GM23248 (cell line): Measurements from ENCODE around the gene CHST4. TPM values are rescaled to one million over a fixed set of nuclear protein-coding genes. Genes with fewer than 3 reads are reported as not detected.

ENCODE experiments used
- DNase-seq: peaks from one replicate; pipeline ENCODE4 v3.0.0-alpha.2; 2015
- H2AFZ ChIP-seq: fragments of 200-600 bp; sonication (generic); 2 replicates; pipeline ENCODE4 v1.6.1; 2016; ENCODE audit warnings: antibody characterized with exemption
- H3F3A ChIP-seq: fragments of 200-600 bp; sonication (generic); 2 replicates; pipeline ENCODE4 v1.6.1; 2016; ENCODE audit warnings: mild to moderate bottlenecking, antibody characterized with exemption, mixed run types; ENCODE audit not compliant: insufficient read depth
- H3K27ac ChIP-seq: fragments of 200-600 bp; sonication (generic); 2 replicates; pipeline ENCODE4 v1.5.1; 2016; ENCODE audit warnings: mild to moderate bottlenecking
- H3K27me3 ChIP-seq: fragments of 200-600 bp; sonication (generic); replicated peaks from 2 replicates; pipeline ENCODE4 v1.6.1; 2016; ENCODE audit warnings: mild to moderate bottlenecking; ENCODE audit not compliant: insufficient read depth
- H3K36me3 ChIP-seq: fragments of 200-600 bp; sonication (generic); 2 replicates; pipeline ENCODE4 v1.6.1; 2016; ENCODE audit warnings: low read depth, mild to moderate bottlenecking
- H3K4me1 ChIP-seq: fragments of 200-600 bp; sonication (generic); 2 replicates; pipeline ENCODE4 v1.6.1; 2016; ENCODE audit warnings: mild to moderate bottlenecking; ENCODE audit not compliant: insufficient read depth
- H3K4me2 ChIP-seq: fragments of 200-600 bp; sonication (generic); one replicate; pipeline ENCODE4 v1.6.1; 2016; ENCODE audit warnings: mild to moderate bottlenecking; ENCODE audit not compliant: unreplicated experiment
- H3K4me3 ChIP-seq: fragments of 200-600 bp; sonication (generic); 2 replicates; pipeline ENCODE4 v1.5.1; 2016; ENCODE audit warnings: mild to moderate bottlenecking
- H3K79me2 ChIP-seq: fragments of 200-600 bp; sonication (generic); 2 replicates; pipeline ENCODE4 v1.6.1; 2016; ENCODE audit warnings: mild to moderate bottlenecking; ENCODE audit not compliant: insufficient read depth
- H3K9ac ChIP-seq: fragments of 200-600 bp; sonication (generic); 2 replicates; pipeline ENCODE4 v1.6.1; 2016; ENCODE audit warnings: mild to moderate bottlenecking
- H3K9me2 ChIP-seq: fragments of 200-600 bp; sonication (generic); 2 replicates; pipeline ENCODE4 v1.6.1; 2016; ENCODE audit warnings: mixed run types, mild to moderate bottlenecking, moderate library complexity; ENCODE audit not compliant: insufficient read depth
- H3K9me3 ChIP-seq: fragments of 200-600 bp; sonication (generic); one replicate; pipeline ENCODE4 v1.6.1; 2017; ENCODE audit warnings: low read depth
- H4K20me1 ChIP-seq: fragments of 200-600 bp; sonication (generic); 2 replicates; pipeline ENCODE4 v1.6.0; 2016; ENCODE audit not compliant: insufficient read depth
- EZH2 ChIP-seq: fragments of 200-600 bp; sonication (generic); IDR thresholded peaks from 2 replicates; pipeline ENCODE4 v1.6.1; 2018; ENCODE audit warnings: antibody characterized with exemption, mild to moderate bottlenecking; ENCODE audit not compliant: insufficient read depth, poor library complexity, severe bottlenecking
- EZH2phosphoT487 ChIP-seq: fragments of 200-600 bp; sonication (generic); IDR thresholded peaks from 2 replicates; pipeline ENCODE4 v1.6.1; 2018; ENCODE audit warnings: antibody characterized with exemption, moderate library complexity, mild to moderate bottlenecking, low read depth; ENCODE audit not compliant: insufficient read depth
- WGBS, 2 experiments: methylation state at CpG; one replicate each; pipeline ENCODE4 v1.1.6; 2015 to 2017; ENCODE audit warnings: low lambda C conversion rate in 2 of 2, low coverage in 1 of 2; ENCODE audit errors: missing lambda C conversion rate in 2 of 2; 5-methylcytosine and 5-hydroxymethylcytosine counted together
- in situ Hi-C: fragments of 300-500 bp; cut with MboI; formaldehyde crosslinking; loops from 2 replicates; pipeline ENCODE4 v1.15.0; 2020
- polyA plus RNA-seq: library from polyadenylated mRNA; unstranded; fragments of >200 nt; fragmentation: Nextera tagmentation; extraction: Ambion mirVana; gene quantifications from 2 replicates; pipeline ENCODE4 v1.2.1, GENCODE V29; 2016
- total RNA-seq: library from RNA; depleted of rRNA; stranded (reverse); fragments of >200 nt; shearing (Covaris generic); gene quantifications from 2 replicates; pipeline ENCODE4 v1.2.3, GENCODE V29; 2014

The CHST4 gene
- total and polyA plus RNA-seq, 2 experiments from 2014 or later = not detected

- in situ Hi-C loops = no loop called here
- Histone ChIP-seq H2AFZ (no peak overlapping the region), H4K20me1 (no peaks in the 10 kb centered on the region), H3K36me3 (no peaks in the 10 kb centered on the region), H3K9me2 (no peaks in the 10 kb centered on the region), H3K79me2 (no peaks in the 10 kb centered on the region), H3F3A (no peaks in the 10 kb centered on the region), H3K9ac (no peak overlapping the region), H3K4me1 (no peaks in the 10 kb centered on the region), H3K9me3 (no peaks in the 10 kb centered on the region), H3K27ac (no peak overlapping the region), H3K4me2 (no peak overlapping the region), H3K4me3 (no peak overlapping the region), H3K27me3 (peaks cover 3% of the 10 kb centered on the region)
- 5 to 7% methylated on average over 1 of the region's 1 CpG for WGBS, 2 experiments
- DNase-seq = no peak
- no peak for TF ChIP-seq EZH2
Measured at GRCh38 chr16:71507061-71507460, 19.2 kb upstream of the CHST4 start.

GRCh38 chr16:71513302-71513701, 12.9 kb upstream of the CHST4 start:
- H3K9me3 ChIP-seq = no peaks in the 10 kb centered on the region
- H2AFZ ChIP-seq = no peak overlapping the region
- H3K4me3 ChIP-seq = no peak overlapping the region
- no peak overlapping the region for H3K9ac ChIP-seq
- no peaks in the 10 kb centered on the region for H3K4me1 ChIP-seq
- H4K20me1 ChIP-seq = no peaks in the 10 kb centered on the region
- no peaks in the 10 kb centered on the region for H3K9me2 ChIP-seq
- no peak overlapping the region for H3K4me2 ChIP-seq
- in situ Hi-C loops = no loop called here
- H3F3A ChIP-seq = no peaks in the 10 kb centered on the region
- H3K27me3 ChIP-seq = peaks cover 12% of the 10 kb centered on the region
- no peak overlapping the region for H3K27ac ChIP-seq
- 0% methylated on average over 1 of the region's 1 CpG for WGBS, 2 experiments
- H3K79me2 ChIP-seq = no peaks in the 10 kb centered on the region
- DNase-seq = no peak
- no peak for TF ChIP-seq EZH2
- no peak for TF ChIP-seq EZH2phosphoT487
- H3K36me3 ChIP-seq = no peaks in the 10 kb centered on the region

GRCh38 chr16:71514476-71514875, 11.8 kb upstream of the CHST4 start:
- in situ Hi-C loops = no loop called here
- no peak for DNase-seq

GRCh38 chr16:71515026-71515425, 11.2 kb upstream of the CHST4 start:
- Histone ChIP-seq H3K4me3 (no peak overlapping the region), H3K9me2 (no peaks in the 10 kb centered on the region), H3F3A (no peaks in the 10 kb centered on the region), H4K20me1 (no peaks in the 10 kb centered on the region), H3K36me3 (no peaks in the 10 kb centered on the region), H3K4me1 (no peaks in the 10 kb centered on the region), H3K4me2 (no peak overlapping the region), H3K27me3 (peaks cover 12% of the 10 kb centered on the region), H3K9ac (no peak overlapping the region), H2AFZ (no peak overlapping the region), H3K27ac (no peak overlapping the region), H3K9me3 (no peaks in the 10 kb centered on the region), H3K79me2 (no peaks in the 10 kb centered on the region)
- TF ChIP-seq EZH2phosphoT487 (no peak), EZH2 (no peak)
- in situ Hi-C loops = no loop called here
- DNase-seq = no peak
- 34 to 43% methylated on average over 3 of the region's 3 CpGs for WGBS, 2 experiments

More at GRCh38 chr16:71514476-71514875, 11.8 kb upstream of the CHST4 start:
- no peaks in the 10 kb centered on the region for H3K36me3 ChIP-seq
- no peaks in the 10 kb centered on the region for H3K9me2 ChIP-seq
- H2AFZ ChIP-seq = no peak overlapping the region
- H3K9ac ChIP-seq = no peak overlapping the region
- 60 to 65% methylated on average over 7 of the region's 7 CpGs for WGBS, 2 experiments
- no peak overlapping the region for H3K4me2 ChIP-seq
- H3K9me3 ChIP-seq = no peaks in the 10 kb centered on the region
- no peaks in the 10 kb centered on the region for H3F3A ChIP-seq
- H3K4me1 ChIP-seq = no peaks in the 10 kb centered on the region
- H4K20me1 ChIP-seq = no peaks in the 10 kb centered on the region
- peaks cover 12% of the 10 kb centered on the region for H3K27me3 ChIP-seq
- no peak for TF ChIP-seq EZH2
- no peak for TF ChIP-seq EZH2phosphoT487
- H3K4me3 ChIP-seq = no peak overlapping the region
- H3K79me2 ChIP-seq = no peaks in the 10 kb centered on the region
- no peak overlapping the region for H3K27ac ChIP-seq

GRCh38 chr16:71520550-71520949, 5.7 kb upstream of the CHST4 start:
- in situ Hi-C loops = no loop called here
- no peaks in the 10 kb centered on the region for H3K27me3 ChIP-seq
- H3K9me2 ChIP-seq = no peaks in the 10 kb centered on the region
- no peaks in the 10 kb centered on the region for H3K4me1 ChIP-seq
- no peaks in the 10 kb centered on the region for H3K79me2 ChIP-seq
- H3K36me3 ChIP-seq = no peaks in the 10 kb centered on the region
- no peak overlapping the region for H3K9ac ChIP-seq
- no peak overlapping the region for H3K27ac ChIP-seq
- no peak overlapping the region for H3K4me2 ChIP-seq
- TF ChIP-seq EZH2 = no peak
- TF ChIP-seq EZH2phosphoT487 = no peak
- 57 to 58% methylated on average over 3 of the region's 3 CpGs for WGBS, 2 experiments
- no peaks in the 10 kb centered on the region for H4K20me1 ChIP-seq
- no peak overlapping the region for H2AFZ ChIP-seq
- H3F3A ChIP-seq = no peaks in the 10 kb centered on the region
- no peak overlapping the region for H3K4me3 ChIP-seq
- no peak for DNase-seq
- H3K9me3 ChIP-seq = no peaks in the 10 kb centered on the region
